ENCODE measurements around the gene UBTD2.

- TF ChIP-seq CTCF (IDR thresholded peaks at IDR 0.05) (no peak), EZH2 (IDR thresholded peaks at IDR 0.05; ENCODE audit: borderline replicate concordance, insufficient read depth, low read depth, low read length, poor library complexity, severe bottlenecking) (no peak)
Measured at GRCh38 chr5:172183881-172184280, 99.7 kb downstream of the UBTD2 start.

Measured in B cell (primary cell).